HCT116 (cell line): ENCODE data around the gene RAI1. TPM values are rescaled to one million over a fixed set of nuclear protein-coding genes. Genes with fewer than 3 reads are reported as not detected.
A peak's percentile ranks its signal among the peaks of the same experiment; 100 is the strongest.

ENCODE experiments used
- ATAC-seq: fragments of 200-7000 bp; cut with Tn5 transposase; 2 replicates; pipeline ENCODE4 v1.9.1; 2020; ENCODE audit warnings: mild to moderate bottlenecking, moderate library complexity
- BruUV-seq: library from RNA; stranded (reverse); fragments of 400-500 nt; replicated peaks from 2 replicates; lab custom pipeline; 2021; lab: Mats Ljungman, UMichigan
- CTCF ChIA-PET: fragments of 300-600 bp; sonication (Branson Sonifier 250); formaldehyde crosslinking; loops from one replicate; lab custom pipeline; 2021; ENCODE audit warnings: antibody characterized with exemption; lab: Charles Lee
- POLR2A ChIA-PET: fragments of 300-600, 350-600 bp; sonication (Branson Sonifier 250); formaldehyde crosslinking; loops from one replicate; lab custom pipeline; 2021; ENCODE audit warnings: antibody characterized with exemption; lab: Charles Lee
- RAD21 ChIA-PET, 2 experiments: fragments of 300-600 bp; sonication (Branson Sonifier 250); formaldehyde crosslinking; loops; one replicate each; lab custom pipeline; 2023; ENCODE audit warnings: low total read pairs in 2 of 2; ENCODE audit not compliant: uncharacterized antibody in 2 of 2, unreplicated experiment in 2 of 2, low non-redundant PET in 1 of 2; lab: Charles Lee
- DNase-seq: peaks from one replicate; pipeline ENCODE4 v3.0.0-alpha.2; 2010; ENCODE audit warnings: low read depth, low spot score
- H2AFZ ChIP-seq: fragments of 200-600 bp; shearing (Covaris generic), sonication (generic); 2 replicates; pipeline ENCODE4 v1.6.1; 2017; ENCODE audit warnings: low read depth, mixed run types, mixed read lengths, antibody characterized with exemption, low read length; ENCODE audit not compliant: poor library complexity, severe bottlenecking
- H3K27ac ChIP-seq: 2 replicates; pipeline ENCODE4 v1.5.1; 2012; ENCODE audit warnings: low read depth, low read length
- H3K27me3 ChIP-seq: fragments of 200-600 bp; sonication (generic); 2 replicates; pipeline ENCODE4 v1.6.1; 2016; ENCODE audit warnings: mixed run types, low read length, mixed read lengths; ENCODE audit not compliant: insufficient read depth
- H3K36me3 ChIP-seq, 2 experiments: fragments of 200-500 bp in 1 of 2; fragments of 200-600 bp in 1 of 2; sonication (Bioruptor generic) in 1 of 2; sonication (generic) in 1 of 2; 2 replicates each; pipeline versions ENCODE4 v1.5.1 to v1.6.1; 2014 to 2016; ENCODE audit warnings: low read length in 2 of 2, inconsistent platforms in 1 of 2, mixed read lengths in 1 of 2, mixed run types in 1 of 2; ENCODE audit not compliant: insufficient read depth in 2 of 2, control insufficient read depth in 1 of 2
- H3K4me1 ChIP-seq, 2 experiments: fragments of 200-600 bp in 1 of 2; sonication (generic) in 1 of 2; 2 replicates each; pipeline versions ENCODE4 v1.5.1 to v1.6.1; 2012 to 2017; ENCODE audit warnings: low read length in 2 of 2, inconsistent platforms in 1 of 2, mild to moderate bottlenecking in 1 of 2, mixed read lengths in 1 of 2, mixed run types in 1 of 2, moderate library complexity in 1 of 2; ENCODE audit not compliant: insufficient read depth in 2 of 2, control insufficient read depth in 1 of 2
- H3K4me2 ChIP-seq: fragments of 200-600 bp; sonication (generic); 2 replicates; pipeline ENCODE4 v1.6.1; 2017; ENCODE audit warnings: mixed run types, low read length, mixed read lengths
- H3K4me3 ChIP-seq, 2 experiments: fragments of 200-600 bp in 1 of 2; sonication (generic) in 1 of 2; replicated peaks in 1 of 2; 2 replicates each; pipeline ENCODE4 v1.5.1; 2011 to 2016; ENCODE audit warnings: low read length in 2 of 2, control low read depth in 1 of 2, low read depth in 1 of 2, mild to moderate bottlenecking in 1 of 2, mixed read lengths in 1 of 2, mixed run types in 1 of 2
- H3K79me2 ChIP-seq: fragments of 200-600 bp; sonication (generic); 2 replicates; pipeline ENCODE4 v1.6.1; 2017; ENCODE audit warnings: mild to moderate bottlenecking, mixed run types, low read length, moderate library complexity, mixed read lengths; ENCODE audit not compliant: insufficient read depth
- H3K9ac ChIP-seq: fragments of 200-600 bp; sonication (generic); 2 replicates; pipeline ENCODE4 v1.6.1; 2016; ENCODE audit warnings: low read length, mixed read lengths
- H3K9me2 ChIP-seq: fragments of 200-600 bp; sonication (generic), shearing (Covaris generic); 2 replicates; pipeline ENCODE4 v1.6.1; 2017; ENCODE audit warnings: mixed run types, mild to moderate bottlenecking, moderate library complexity; ENCODE audit not compliant: insufficient read depth
- H3K9me3 ChIP-seq, 2 experiments: fragments of 200-500 bp in 1 of 2; fragments of 200-600 bp in 1 of 2; sonication (Bioruptor generic) in 1 of 2; sonication (generic) in 1 of 2; 2 replicates each; pipeline ENCODE4 v1.6.1; 2014 to 2017; ENCODE audit warnings: low read length in 2 of 2, mixed read lengths in 2 of 2, inconsistent platforms in 1 of 2, low read depth in 1 of 2, mild to moderate bottlenecking in 1 of 2, mixed run types in 1 of 2, moderate library complexity in 1 of 2; ENCODE audit not compliant: control insufficient read depth in 1 of 2, insufficient read depth in 1 of 2
- H4K20me1 ChIP-seq: fragments of 200-600 bp; sonication (generic), shearing (Covaris generic); 2 replicates; pipeline ENCODE4 v1.6.1; 2017; ENCODE audit warnings: mixed run types, mild to moderate bottlenecking, moderate library complexity; ENCODE audit not compliant: insufficient read depth
- CBX3 ChIP-seq: IDR thresholded peaks from 2 replicates; pipeline ENCODE4 v1.6.1; 2012; ENCODE audit warnings: low read depth
- EGR1 ChIP-seq: IDR thresholded peaks from 2 replicates; pipeline ENCODE4 v1.6.1; 2012; ENCODE audit warnings: low read depth
- POLR2A ChIP-seq: IDR thresholded peaks from 2 replicates; pipeline ENCODE4 v1.7.0; 2011; ENCODE audit warnings: borderline replicate concordance; ENCODE audit not compliant: insufficient read depth, insufficient read length; ENCODE audit errors: extremely low read depth
- POLR2AphosphoS5 ChIP-seq: IDR thresholded peaks from 2 replicates; pipeline ENCODE4 v1.6.1; 2011; ENCODE audit warnings: mild to moderate bottlenecking, low read depth, low read length, moderate library complexity
- RAD21 ChIP-seq: IDR thresholded peaks from 2 replicates; pipeline ENCODE4 v1.6.1; 2012; ENCODE audit warnings: low read depth, mild to moderate bottlenecking
- SIN3A ChIP-seq: IDR thresholded peaks from 2 replicates; pipeline ENCODE4 v1.6.1; 2012; ENCODE audit warnings: low read depth
- SP1 ChIP-seq: IDR thresholded peaks from 2 replicates; pipeline ENCODE4 v1.6.1; 2012; ENCODE audit warnings: low read depth
- YY1 ChIP-seq: IDR thresholded peaks from 2 replicates; pipeline ENCODE4 v1.6.1; 2011; ENCODE audit warnings: low read length, low read depth, moderate library complexity, mild to moderate bottlenecking; ENCODE audit not compliant: insufficient replicate concordance; ENCODE audit errors: extremely low read depth
- ZNF274 ChIP-seq: fragments of 200-500 bp; sonication (Bioruptor generic); IDR thresholded peaks from 2 replicates; pipeline ENCODE4 v1.6.1; 2014; ENCODE audit warnings: mild to moderate bottlenecking, low read depth, low read length, inconsistent platforms
- intact Hi-C: fragments of 100-400 bp; cut with micrococcal nuclease; formaldehyde crosslinking; loops from 2 replicates; pipeline ENCODE4 v1.10.0; 2022
- total RNA-seq: library from RNA; stranded (reverse); gene quantifications from one replicate; pipeline ENCODE4 v1.2.1, GENCODE V29; 2021; ENCODE audit not compliant: unreplicated experiment
- TF ChIP-seq, protein P1 (sequence below), 3 experiments: fragments of 200-600 bp in 1 of 3; sonication (generic) in 1 of 3; IDR thresholded peaks in 2 of 3; conservative IDR thresholded peaks in 1 of 3; 2 replicates each; pipeline ENCODE4 v1.5.1; 2012 to 2017; ENCODE audit warnings: low read depth in 2 of 3, low read length in 2 of 3, antibody characterized with exemption in 1 of 3, borderline replicate concordance in 1 of 3, control low read depth in 1 of 3, mild to moderate bottlenecking in 1 of 3, mixed read lengths in 1 of 3, mixed run types in 1 of 3, moderate library complexity in 1 of 3; ENCODE audit not compliant: insufficient read depth in 1 of 3
- TF ChIP-seq, protein P2 (sequence below): IDR thresholded peaks from 2 replicates; pipeline ENCODE4 v1.6.1; 2012
- TF ChIP-seq, protein P3 (sequence below): IDR thresholded peaks from 2 replicates; pipeline ENCODE4 v1.6.1; 2012; ENCODE audit warnings: low read depth

Gene RAI1
- total RNA-seq, 1 experiment from 2014 or later: 38.5 TPM

DNA sequence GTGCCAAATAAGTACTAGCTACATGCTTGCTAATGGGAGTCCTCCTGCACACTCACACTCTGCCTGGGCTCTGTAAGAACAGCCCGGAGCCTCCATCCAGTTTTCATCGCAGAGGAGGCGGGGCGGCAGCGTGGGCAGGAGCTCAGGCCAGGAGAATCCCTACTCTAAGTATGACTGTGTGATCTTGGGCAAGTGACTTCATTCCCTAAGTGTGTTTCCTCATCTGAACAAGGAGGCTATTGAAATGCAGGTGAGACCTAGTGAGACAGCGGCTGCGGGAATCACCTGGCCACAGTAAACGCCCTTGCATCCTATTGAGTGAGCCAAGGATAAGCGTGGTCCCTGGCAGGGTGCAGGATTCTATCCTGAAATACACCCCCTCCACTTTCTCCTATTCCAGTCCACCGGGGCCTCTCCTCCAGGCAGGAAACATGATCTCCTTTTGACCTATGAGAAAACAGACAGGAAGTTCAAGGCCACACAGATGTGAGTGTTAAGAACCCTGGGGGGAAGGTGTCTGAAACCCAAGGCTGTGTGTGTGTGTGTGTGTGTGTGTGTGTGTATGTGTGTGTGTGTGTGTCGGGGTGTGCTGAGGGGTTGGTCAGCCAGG lies 5.2 kb upstream of the RAI1 start (continued):
- TF ChIP-seq, protein P1, sequence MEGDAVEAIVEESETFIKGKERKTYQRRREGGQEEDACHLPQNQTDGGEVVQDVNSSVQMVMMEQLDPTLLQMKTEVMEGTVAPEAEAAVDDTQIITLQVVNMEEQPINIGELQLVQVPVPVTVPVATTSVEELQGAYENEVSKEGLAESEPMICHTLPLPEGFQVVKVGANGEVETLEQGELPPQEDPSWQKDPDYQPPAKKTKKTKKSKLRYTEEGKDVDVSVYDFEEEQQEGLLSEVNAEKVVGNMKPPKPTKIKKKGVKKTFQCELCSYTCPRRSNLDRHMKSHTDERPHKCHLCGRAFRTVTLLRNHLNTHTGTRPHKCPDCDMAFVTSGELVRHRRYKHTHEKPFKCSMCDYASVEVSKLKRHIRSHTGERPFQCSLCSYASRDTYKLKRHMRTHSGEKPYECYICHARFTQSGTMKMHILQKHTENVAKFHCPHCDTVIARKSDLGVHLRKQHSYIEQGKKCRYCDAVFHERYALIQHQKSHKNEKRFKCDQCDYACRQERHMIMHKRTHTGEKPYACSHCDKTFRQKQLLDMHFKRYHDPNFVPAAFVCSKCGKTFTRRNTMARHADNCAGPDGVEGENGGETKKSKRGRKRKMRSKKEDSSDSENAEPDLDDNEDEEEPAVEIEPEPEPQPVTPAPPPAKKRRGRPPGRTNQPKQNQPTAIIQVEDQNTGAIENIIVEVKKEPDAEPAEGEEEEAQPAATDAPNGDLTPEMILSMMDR (IDR thresholded peaks at IDR 0.05 in 2 of 3, conservative IDR thresholded peaks at IDR 0.05 in 1 of 3; ENCODE audit: borderline replicate concordance in 1 of 3, insufficient read depth in 1 of 3, low read depth in 2 of 3, low read length in 2 of 3): no peak
- TF ChIP-seq RAD21 (no peak), SP1 (peak; percentile 53), EGR1 (peak; percentile 58), ZNF274 (no peak)
- TF ChIP-seq, all 23 proteins: peak for 2

DNA sequence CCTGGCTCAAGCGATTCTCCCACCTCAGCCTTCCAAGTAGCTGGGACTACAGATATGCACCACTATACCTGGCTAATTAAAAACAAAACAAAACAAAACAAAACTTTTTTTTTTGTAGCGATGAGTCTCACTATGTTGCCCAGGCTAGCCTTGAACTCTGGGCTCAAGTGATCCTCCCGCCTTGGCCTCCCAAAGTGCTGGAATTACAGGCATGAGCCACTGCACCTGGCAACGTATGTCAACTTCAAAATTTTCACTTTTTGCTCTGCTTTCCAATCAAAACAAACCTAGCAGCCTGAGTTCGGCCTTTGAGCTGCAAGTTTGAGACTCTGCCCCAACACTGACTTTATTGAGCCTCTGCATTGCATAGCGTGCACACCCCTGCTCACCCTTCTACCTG lies 4.5 kb upstream of the RAI1 start:
- RAD21 ChIA-PET: no interaction called here
- peaks cover 23 to 42% of the 10 kb centered on the region in 2 experiments; a peak in 3 of 4 replicates for H3K4me1 ChIP-seq
- H3K79me2 ChIP-seq: peaks cover 2% of the 10 kb centered on the region
- no peaks in the 10 kb centered on the region for H3K9me3 ChIP-seq
- H3K27me3 ChIP-seq: no peaks in the 10 kb centered on the region
- ATAC-seq (no peak), DNase-seq (no peak)
- no peak overlapping the region for H3K27ac ChIP-seq
- no peak for TF ChIP-seq POLR2A
- TF ChIP-seq SIN3A: no peak
- TF ChIP-seq CBX3: no peak
- no peak for TF ChIP-seq ZNF274
- TF ChIP-seq, protein P1 (IDR thresholded peaks at IDR 0.05 in 2 of 3, conservative IDR thresholded peaks at IDR 0.05 in 1 of 3; ENCODE audit: borderline replicate concordance in 1 of 3, insufficient read depth in 1 of 3, low read depth in 2 of 3, low read length in 2 of 3): no peak
- no peak for TF ChIP-seq EGR1
- no peak for TF ChIP-seq YY1
- TF ChIP-seq SP1: no peak
- TF ChIP-seq, protein P2, sequence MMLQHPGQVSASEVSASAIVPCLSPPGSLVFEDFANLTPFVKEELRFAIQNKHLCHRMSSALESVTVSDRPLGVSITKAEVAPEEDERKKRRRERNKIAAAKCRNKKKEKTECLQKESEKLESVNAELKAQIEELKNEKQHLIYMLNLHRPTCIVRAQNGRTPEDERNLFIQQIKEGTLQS: no peak
- no peak for TF ChIP-seq POLR2AphosphoS5
- TF ChIP-seq, protein P3, sequence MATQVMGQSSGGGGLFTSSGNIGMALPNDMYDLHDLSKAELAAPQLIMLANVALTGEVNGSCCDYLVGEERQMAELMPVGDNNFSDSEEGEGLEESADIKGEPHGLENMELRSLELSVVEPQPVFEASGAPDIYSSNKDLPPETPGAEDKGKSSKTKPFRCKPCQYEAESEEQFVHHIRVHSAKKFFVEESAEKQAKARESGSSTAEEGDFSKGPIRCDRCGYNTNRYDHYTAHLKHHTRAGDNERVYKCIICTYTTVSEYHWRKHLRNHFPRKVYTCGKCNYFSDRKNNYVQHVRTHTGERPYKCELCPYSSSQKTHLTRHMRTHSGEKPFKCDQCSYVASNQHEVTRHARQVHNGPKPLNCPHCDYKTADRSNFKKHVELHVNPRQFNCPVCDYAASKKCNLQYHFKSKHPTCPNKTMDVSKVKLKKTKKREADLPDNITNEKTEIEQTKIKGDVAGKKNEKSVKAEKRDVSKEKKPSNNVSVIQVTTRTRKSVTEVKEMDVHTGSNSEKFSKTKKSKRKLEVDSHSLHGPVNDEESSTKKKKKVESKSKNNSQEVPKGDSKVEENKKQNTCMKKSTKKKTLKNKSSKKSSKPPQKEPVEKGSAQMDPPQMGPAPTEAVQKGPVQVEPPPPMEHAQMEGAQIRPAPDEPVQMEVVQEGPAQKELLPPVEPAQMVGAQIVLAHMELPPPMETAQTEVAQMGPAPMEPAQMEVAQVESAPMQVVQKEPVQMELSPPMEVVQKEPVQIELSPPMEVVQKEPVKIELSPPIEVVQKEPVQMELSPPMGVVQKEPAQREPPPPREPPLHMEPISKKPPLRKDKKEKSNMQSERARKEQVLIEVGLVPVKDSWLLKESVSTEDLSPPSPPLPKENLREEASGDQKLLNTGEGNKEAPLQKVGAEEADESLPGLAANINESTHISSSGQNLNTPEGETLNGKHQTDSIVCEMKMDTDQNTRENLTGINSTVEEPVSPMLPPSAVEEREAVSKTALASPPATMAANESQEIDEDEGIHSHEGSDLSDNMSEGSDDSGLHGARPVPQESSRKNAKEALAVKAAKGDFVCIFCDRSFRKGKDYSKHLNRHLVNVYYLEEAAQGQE: no peak
- H3K9ac ChIP-seq: no peak overlapping the region; the same call in 1 of the 2 replicates
- intact Hi-C loops: no loop called here
- H3K36me3 ChIP-seq: no peaks in the 10 kb centered on the region
- H3K9me2 ChIP-seq: no peaks in the 10 kb centered on the region
- peak overlapping the region; percentile 73; the same call in 1 of the 2 replicates for H3K4me2 ChIP-seq
- no TSS peak for BruUV-seq
- H2AFZ ChIP-seq: no peak overlapping the region
- no peak overlapping the region for H3K4me3 ChIP-seq
- POLR2A ChIA-PET: no interaction called here
- no peaks in the 10 kb centered on the region for H4K20me1 ChIP-seq
- CTCF ChIA-PET: interaction anchor here (0.6 kb wide), 1 partner anchor 1346 kb away, joined by 5 read pairs; no protein-coding TSS in a partner anchor
